DMS114 treated with DMSO at 0.1 percent for 48 hours (cell line): ENCODE data around the gene AKR1C1.
"Not testable (repeated sequence)": the region's sequence is repeated elsewhere in the genome, so short reads cannot be mapped to it uniquely, and the experiment has no call there.

Experiments used
- DNase-seq: peaks from one replicate; lab custom pipeline; 2025; ENCODE audit not compliant: unreplicated experiment; lab: John Stamatoyannopoulos, UW

Gene AKR1C1

DNA sequence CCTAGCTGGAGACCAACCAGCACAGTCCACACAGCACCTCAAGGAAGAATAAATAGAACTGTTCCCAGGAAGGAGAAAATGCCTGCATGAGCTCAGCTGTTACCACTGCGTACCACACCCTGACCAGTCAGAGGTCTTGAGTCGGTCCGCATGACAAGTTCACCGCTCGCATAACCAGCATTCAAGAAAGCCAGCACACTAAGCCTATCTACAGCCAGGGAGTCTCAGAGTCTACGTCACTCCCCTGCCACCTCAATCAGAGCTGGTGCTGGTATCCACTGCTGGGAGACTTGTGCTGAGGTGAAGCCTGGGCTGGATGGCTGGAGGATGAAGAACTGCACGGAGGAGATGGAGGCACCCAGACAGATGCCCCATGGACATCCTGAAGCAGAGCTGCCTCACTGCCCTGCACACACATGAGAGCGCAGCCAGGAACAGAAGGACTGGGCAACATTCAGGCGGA, 19.6 kb downstream of the AKR1C1 start:
- DNase-seq = no peak

DNA sequence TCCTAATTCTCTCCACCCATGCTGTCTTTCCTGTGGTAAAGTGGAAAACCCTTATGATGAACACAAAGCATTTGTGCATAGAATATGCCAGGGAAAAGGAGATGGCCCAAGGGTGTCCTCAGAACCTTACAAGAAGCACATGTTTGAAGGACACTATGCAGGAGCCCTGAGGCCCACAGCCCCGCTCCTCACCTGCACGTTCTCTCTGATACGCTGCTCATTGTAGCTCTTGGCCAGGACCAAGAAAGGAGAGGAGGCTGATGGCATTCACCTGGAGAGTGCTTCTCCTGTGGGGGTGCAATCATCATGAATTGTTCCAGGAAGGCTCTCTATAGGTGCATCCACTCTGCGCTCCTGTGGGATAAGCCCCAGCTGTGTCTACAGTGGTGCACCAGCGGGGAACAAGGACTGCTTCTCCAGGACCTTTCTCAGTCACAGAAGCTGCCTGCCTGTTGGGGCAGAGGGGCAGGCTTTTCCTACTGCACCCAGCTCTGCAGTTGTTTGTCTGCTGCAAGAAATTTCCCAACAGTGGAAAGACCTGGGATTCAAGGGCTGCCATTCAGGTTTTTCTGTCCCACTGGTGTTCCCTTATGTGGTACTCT, 20.5 kb downstream of the AKR1C1 start:
- no peak for DNase-seq

DNA sequence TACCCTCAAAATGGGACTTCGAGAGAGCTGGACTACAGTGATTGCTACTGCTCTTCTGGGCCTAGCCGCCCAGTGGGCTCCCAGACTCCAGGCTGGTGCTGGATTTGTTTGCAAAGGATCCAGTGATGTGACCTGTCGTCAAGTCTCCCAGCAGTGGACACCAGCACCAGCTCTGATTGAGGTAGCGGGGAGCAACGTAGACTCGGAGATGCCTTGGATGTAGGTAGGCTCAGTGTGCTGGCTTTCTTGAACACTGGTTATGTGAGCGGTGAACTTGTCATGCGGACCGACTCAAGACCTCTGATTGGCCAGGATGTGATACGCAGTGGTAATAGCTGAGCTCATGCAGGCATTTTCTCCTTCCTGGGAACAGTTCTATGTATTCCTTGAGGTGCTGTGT, 21.0 kb downstream of the AKR1C1 start:
- DNase-seq = no peak

DNA sequence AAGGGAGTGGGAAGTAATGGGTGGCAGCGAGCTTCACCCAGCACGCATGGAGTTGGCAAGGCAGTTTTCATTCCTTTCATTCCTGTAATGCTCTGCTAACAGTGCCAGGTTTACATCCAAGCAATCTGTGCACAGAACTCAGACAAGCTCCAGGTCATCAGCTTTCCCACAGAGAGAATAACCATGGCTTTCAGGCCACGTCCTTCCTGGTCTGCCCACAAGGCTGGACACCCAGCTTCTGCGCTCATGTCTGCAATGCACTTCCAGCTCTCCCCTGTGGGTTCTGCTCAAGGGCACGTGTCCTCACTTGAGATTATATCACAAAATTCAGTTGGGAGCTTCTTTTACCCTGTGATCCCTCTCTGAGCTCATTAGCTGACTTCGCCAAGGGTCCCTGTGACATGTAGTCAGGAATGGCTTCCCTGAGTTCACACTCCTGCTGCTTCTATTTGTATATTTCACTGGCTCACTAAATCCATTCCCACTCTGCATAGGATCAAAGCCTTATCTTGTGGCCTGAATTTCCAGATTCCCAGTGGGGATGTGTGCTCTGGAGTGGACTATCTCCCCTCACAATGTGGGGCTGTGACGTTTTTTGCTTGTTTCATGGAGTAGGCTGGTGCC, 21.9 kb downstream of the AKR1C1 start:
- no peak for DNase-seq

DNA sequence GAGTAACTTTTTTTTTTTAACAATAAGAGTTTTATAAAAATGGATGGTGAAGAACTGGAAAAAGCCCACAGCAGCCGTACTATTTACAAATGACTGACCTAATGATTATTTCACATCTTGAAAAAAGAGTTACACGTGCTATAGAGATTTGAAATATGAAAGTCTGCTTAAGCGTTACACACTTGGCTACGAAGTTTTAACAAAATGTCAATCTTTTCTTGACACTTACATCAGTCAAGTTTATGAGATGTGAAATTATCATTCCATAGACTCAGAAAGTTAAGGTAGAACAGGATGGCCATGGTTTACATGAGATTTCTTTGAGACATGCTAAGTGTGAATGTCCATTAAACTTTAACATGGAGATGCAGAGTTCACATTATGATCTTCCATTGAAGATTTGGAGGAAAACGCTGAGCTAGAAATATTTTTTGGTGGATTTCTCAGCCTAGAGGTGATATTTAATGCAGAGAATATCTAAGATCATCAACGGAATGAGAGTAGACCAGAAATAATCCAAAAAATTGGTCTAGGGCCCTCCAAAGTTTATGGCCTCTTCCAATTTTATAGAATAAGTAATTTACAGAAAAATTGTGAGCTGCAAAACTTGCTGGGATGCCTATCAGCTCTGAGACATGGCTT, 24.9 kb downstream of the AKR1C1 start:
- DNase-seq = not testable (repeated sequence)

DNA sequence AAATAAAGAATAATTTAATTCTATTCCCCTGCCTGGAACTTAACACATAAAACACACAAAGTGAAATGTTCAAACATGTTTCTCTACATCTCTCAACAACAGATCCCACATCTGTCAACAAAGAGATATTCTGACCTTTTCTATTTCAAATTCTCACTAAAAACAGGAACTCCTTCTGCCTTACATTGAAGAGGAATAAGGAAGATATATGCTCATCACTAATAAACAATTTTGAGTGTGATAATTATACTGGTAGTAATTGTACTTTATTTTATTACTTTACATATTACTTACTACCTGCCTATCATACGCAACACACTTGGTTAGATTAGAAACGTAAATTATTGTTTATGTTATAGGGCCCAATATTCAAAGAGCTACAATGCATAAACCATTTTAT, 27.0 kb downstream of the AKR1C1 start:
- DNase-seq = no peak

DNA sequence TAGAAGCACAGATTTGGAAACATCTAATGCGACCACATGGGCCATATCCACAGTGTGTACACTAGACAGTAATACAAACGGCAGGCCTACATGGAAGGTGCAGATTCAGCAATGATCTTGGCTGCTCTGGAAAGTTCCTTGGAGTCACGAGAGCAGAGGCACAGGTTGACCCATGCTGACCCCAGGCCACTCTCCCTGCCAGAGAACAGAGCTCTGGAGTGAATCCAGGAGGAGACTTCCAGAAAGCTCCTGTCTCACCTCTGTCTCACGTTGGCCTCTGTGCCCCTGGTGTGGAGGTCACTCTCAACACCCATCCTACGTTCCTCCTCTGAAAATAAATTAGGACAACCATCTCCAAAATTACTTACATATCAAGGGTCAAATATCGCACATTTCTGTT, 28.2 kb downstream of the AKR1C1 start:
- DNase-seq = not testable (repeated sequence)

DNA sequence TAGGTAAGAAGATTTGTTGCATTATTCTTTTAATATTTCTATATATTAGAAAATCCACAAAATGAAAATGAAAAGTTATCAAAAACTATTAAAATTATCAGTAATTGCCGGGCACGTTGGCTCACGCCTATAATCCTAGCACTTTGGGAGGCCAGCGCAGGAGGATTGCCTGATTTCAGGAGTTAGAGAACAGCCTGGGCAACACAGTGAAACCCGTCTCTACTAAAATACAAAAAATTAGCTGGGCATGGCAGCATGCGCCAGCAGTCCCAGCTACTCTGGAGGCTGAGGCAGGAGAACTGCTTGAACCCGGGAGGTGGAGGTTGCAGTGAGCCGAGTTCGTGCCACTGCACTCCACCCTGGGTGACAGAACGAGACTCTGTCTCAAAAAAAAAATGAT, 29.3 kb downstream of the AKR1C1 start:
- DNase-seq = not testable (repeated sequence)

DNA sequence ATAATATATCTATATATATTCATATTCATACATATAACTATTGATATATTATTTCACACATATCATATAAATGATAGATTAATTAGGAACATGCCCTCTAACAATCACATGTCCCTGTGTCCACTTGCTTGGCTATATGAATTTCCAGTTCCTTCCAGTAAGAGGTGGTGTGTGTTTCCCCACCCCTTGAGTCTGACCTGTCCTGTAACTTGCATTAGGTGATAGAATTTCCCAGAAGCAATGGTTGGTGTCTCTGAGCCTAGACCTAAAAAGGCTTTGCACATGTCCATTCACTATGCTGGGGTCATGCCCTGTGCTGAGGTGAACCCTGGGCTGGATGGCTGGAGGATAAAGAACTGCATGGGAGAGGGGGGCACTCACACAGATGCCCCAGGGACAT, 31.0 kb downstream of the AKR1C1 start:
- DNase-seq = not testable (repeated sequence)

DNA sequence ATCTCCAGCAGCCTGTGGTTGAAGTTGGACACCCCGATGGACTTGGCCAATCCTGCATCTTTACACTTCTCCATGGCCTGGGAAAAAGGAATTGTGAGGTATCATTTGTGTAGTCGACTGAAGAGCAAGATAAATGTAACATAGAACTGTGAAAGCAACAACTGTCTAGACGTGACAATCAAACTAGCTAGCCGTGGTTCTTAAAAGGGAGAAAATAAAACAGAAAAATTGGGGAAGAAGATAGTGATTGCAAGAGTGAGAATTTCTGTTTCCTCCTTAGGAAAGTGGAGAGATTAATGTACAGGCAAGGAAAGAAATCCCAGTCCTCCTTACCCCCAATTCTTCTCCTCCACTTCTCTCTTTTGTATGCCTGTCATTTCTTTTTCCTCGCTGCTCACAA, 35.5 kb downstream of the AKR1C1 start:
- no peak for DNase-seq

DNA sequence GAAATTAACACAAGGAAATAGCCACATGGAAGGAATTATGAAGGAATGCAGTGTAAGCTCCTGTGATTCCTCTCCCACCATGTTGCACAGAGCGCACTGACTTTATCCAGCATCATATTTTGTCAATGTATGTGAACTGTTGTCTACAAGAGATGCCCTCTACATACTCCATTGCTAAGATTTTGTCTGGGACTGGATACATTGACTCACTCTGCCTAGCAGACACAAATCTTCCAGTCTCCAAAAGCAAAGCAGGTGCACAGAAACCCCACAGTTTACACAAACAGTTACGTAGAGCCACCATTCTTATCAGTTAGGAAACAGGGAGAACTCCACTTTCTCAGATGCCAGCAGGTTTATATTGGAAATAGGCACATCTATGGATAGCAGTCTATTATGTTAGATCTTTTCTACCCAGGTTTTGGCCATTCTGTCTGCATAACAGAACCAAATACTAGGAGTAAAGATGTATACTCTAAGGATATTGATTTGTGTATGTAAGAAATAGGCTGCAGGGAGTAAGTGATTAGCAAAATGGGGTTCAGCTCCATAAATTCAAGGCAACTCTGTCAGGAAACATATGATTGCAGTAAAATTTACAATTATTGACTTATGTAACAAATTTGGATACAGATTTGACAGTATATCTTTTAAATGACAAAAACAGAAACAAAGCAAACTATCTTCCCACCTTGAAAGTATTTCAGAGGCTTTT, 39.0 kb downstream of the AKR1C1 start:
- no peak for DNase-seq

DNA sequence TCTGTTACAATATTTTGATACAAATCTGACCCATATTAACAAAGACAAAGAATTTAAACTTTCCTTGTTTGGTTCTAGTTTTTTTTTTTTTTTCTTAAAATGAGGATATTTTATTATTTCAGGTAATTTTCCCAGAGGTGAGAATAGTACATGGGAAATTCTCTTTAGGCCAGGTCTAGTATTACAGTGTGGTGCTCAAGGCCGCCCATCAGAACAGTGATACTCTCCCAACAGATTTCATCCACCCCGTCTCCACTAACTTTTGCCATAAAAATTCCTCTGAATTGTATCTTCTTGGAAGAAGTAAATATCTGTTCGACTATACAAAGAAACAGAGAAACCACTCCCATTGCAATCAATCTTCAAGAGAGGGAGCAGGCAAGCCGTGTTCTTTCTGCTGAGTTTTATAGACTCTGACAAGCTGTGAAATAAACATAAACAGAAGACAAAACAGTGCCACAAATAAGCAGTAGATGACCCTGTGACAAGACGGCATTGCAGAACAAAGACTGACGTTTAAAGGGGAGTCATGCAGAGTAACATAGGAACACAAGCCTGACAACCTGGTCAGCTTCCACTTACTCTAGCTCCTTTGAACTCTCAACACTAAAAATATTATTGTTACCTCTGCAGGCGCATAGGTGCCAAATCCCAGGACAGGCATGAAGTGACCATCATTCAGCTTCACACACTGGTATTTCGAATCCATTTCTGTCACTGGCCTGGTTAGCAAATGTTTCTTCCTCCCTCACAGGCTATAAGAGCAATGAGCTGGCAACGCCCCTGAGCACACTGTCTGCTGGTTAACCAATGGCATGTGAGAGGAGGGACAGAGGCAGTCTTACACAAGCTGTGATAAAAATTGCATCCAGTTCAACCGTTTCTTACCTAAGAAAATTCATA, 40.2 kb downstream of the AKR1C1 start, which contains the start of gene AKR1C2:
Gene AKR1C2 (minus strand): TSS at position 731 of the 903 bp plus-strand sequence. CDS start 22 bp downstream, at position 709.
- not testable (repeated sequence) for DNase-seq

DNA sequence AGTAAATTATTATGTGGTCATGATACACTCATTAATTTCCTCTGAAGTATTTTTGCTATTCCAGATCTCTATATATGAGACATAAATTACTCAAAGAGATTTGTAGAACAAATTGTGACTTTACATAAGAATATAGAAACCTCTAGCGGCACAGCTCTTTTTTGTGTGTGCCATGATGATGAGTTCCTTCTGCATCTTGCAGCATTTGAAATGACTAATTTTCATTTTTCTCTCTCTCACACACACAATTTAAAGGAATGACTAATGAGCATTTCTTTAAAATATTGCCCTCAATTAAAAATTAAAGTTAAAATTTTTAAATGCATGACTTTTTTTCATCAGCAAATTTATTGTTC, 40.8 kb downstream of the AKR1C1 start:
- not testable (repeated sequence) for DNase-seq

DNA sequence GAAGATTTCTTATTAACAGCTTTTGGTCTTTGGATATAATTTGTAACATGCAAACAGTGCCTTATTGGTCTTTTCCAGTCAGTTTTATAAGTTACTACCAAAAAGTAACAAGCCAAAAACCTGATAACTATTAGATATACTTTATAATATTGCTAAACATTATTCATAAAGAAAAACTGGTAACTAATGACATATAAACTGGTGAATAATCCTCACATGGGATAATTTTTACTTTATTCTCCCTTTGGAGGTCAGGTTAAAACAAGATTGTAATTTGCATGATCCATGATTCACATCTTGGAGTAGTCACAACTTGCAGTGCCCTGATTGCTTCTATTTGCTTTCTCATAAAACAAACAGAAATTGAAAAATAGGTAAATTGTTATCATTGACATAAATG, 41.3 kb downstream of the AKR1C1 start:
- not testable (repeated sequence) for DNase-seq

DNA sequence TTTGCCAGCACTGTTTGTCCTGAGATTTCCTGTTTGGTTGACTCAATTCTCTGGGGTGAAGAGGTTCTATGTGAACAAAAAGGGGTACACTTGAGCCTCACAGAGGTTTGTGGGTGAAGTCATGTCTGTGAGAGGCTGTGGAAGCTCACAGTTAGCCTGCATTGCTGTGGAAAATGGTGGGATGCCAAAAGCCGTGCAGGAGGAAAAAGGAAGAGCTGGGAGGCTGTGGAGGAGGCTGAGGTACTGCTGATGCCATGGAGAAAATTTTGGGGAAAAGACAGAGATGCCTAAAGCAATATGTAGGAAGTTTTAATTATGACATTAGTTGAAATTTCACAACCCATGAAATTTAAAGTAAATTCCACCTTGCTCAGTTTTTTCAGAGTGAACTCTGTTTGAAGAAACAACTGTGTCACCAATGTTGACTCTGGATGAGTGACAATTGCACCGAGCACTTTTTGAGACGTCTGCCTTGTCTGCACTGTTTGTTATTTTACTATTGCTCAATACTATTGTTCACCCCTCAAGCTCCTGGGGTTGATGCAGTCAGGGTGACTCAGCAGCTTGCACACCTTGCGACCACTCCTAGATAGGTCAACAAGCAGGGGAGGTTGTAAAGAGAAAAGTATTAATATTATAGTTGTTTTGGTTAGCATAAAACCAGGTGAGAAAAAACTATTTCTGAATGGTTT, 45.8 kb downstream of the AKR1C1 start:
- DNase-seq = not testable (repeated sequence)

DNA sequence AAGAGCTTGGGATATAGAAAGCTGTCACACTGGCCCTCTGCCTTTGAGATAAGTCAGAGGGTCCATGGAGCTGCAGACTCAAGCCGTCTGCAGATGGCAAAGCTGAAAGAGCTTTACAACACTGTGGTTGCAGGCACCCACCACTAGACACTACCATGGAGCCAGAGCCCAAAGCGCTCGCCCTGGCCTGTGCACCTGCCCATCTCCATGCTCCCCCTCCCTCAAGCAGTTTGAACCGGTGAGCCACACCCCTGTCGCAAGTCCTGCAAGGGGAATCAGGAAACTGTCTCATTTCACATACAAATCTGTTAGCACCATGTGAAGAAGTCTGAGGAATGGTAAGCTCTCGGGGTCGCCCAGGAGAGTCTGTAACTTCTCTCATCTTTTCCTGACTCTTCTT, 46.8 kb downstream of the AKR1C1 start:
- not testable (repeated sequence) for DNase-seq

DNA sequence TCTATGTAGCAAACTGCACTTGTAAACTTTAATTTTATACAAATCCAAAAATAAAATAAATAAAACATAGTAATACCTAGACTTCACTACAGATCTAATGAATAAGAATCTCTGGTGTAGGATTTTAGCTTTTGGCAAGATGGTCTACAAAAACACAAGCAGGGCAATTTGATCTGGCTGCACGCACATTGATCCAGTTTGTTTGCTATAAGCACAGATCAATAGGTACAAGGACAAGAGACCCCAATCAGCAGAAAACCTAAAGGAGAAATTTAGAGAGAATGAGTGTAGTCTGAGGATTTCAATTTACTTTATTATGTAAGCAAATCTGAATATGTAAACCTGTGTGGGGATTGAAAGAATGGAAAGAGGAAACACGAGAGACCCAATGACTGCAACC, 48.2 kb downstream of the AKR1C1 start:
- DNase-seq = not testable (repeated sequence)

DNA sequence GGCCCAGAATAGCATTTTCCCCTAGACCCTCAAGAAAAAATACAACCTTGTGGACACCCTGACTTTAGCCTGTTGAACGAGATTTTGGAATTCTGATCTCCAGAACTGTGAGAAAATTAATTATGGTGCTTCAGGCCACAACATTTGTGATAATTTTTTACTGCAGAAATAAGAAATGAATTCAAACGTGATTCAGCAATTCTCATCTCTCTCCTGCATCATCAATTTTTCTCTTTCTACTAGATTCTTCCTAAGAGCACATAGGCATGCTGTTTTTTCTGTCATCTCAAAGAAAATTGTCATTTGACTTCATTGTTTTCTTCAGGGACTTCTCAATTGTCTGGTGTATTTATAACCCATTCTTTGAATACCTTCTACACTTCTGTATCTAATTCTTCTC, 49.4 kb downstream of the AKR1C1 start:
- DNase-seq = no peak

DNA sequence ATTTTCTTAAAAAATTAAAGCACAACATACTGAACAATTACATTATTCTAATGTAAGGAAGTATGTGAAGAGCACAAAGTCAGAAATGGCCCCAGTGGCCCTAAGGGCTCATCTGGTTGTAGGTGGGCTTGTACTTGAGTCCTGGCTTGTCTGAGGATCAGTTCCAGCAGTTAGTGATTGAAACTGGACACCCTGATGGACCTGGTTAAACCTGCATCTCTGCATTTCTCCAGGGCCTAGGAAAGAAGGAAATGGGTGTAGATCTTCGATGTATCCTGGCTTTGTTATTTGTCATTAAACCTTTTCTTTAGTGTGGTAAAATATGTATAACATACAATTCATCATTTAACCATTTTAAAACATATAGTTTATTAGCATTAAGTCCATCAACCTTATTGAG, 50.2 kb downstream of the AKR1C1 start:
- DNase-seq = no peak
